ENCODE results near the gene FAM219B.

- TF ChIP-seq CTCF (conservative IDR thresholded peaks at IDR 0.05; ENCODE audit: low read length) (no peak), EZH2phosphoT487 (IDR thresholded peaks at IDR 0.05; ENCODE audit: borderline replicate concordance, low read depth, low read length) (no peak)
Measured at GRCh38 chr15:74893627-74894026, 13.0 kb downstream of the FAM219B start.

All from OCI-LY7 (cell line).